GM12878 (cell line): ENCODE data around the gene SSTR4. TPM values are rescaled to one million over a fixed set of nuclear protein-coding genes. Genes with fewer than 3 reads are reported as not detected.

Experiments
- ATAC-seq: fragments of 200-7000 bp; cut with Tn5 transposase; 3 replicates; pipeline ENCODE4 v1.9.1; 2020; ENCODE audit warnings: mild to moderate bottlenecking, moderate library complexity
- BruUV-seq: library from RNA; stranded (reverse); fragments of 400-500 nt; replicated peaks from 2 replicates; lab custom pipeline; 2021; lab: Mats Ljungman, UMichigan
- CTCF ChIA-PET: fragments of 300-600 bp; sonication (Branson Sonifier 250); formaldehyde crosslinking; extraction: SDS; loops from one replicate; lab custom pipeline; 2021; ENCODE audit warnings: inconsistent platforms; lab: Yijun Ruan, JAX
- POLR2A ChIA-PET: fragments of 350-600 bp; formaldehyde crosslinking; extraction: SDS; loops from one replicate; lab custom pipeline; 2021; ENCODE audit warnings: inconsistent platforms; lab: Charles Lee
- RAD21 ChIA-PET: fragments of 300-600 bp; sonication (Branson Sonifier 250); formaldehyde crosslinking; loops from one replicate; lab custom pipeline; 2023; ENCODE audit warnings: antibody characterized with exemption; ENCODE audit not compliant: unreplicated experiment; lab: Charles Lee
- SMC1A ChIA-PET: fragments of 300-600 bp; sonication (Branson Sonifier 250); formaldehyde crosslinking; loops from one replicate; lab custom pipeline; 2023; ENCODE audit not compliant: unreplicated experiment, uncharacterized antibody; lab: Charles Lee
- DNase-seq: peaks from one replicate; pipeline ENCODE4 v3.0.0-alpha.2; 2011; ENCODE audit warnings: low read depth, low spot score
- FAIRE-seq: peaks from 3 replicates; lab custom pipeline; 2011; peaks lifted over from hg19 to GRCh38; lab: Jason Lieb, UNC
- H2AFZ ChIP-seq: 2 replicates; pipeline ENCODE4 v1.6.0; 2011; ENCODE audit warnings: low read depth, low read length, control low read depth; ENCODE audit not compliant: control insufficient read depth
- H3K27ac ChIP-seq: 2 replicates; pipeline ENCODE4 v1.5.1; 2011; ENCODE audit warnings: control low read depth; ENCODE audit not compliant: control insufficient read depth, insufficient read depth
- H3K27me3 ChIP-seq, 2 experiments: replicated peaks in 1 of 2; 2 replicates each; pipeline versions ENCODE4 v1.6.0 to v1.6.1; 2011; ENCODE audit warnings: low read length in 1 of 2; ENCODE audit not compliant: control insufficient read depth in 2 of 2, insufficient read depth in 2 of 2
- H3K36me3 ChIP-seq, 2 experiments: 2 replicates each; pipeline ENCODE4 v1.5.1; 2011; ENCODE audit warnings: low read length in 1 of 2; ENCODE audit not compliant: control insufficient read depth in 2 of 2, insufficient read depth in 2 of 2
- H3K4me1 ChIP-seq: 2 replicates; pipeline ENCODE4 v1.6.1; 2011; ENCODE audit warnings: mild to moderate bottlenecking, low read length, moderate library complexity, mixed read lengths; ENCODE audit not compliant: control insufficient read depth, insufficient read depth
- H3K4me2 ChIP-seq: 2 replicates; pipeline ENCODE4 v1.6.0; 2011; ENCODE audit warnings: control low read depth; ENCODE audit not compliant: control insufficient read depth, insufficient read depth
- H3K4me3 ChIP-seq: fragments of 200-600 bp; sonication (generic); 2 replicates; pipeline ENCODE4 v1.5.1; 2016
- H3K79me2 ChIP-seq: 2 replicates; pipeline ENCODE4 v1.6.0; 2011; ENCODE audit warnings: low read length; ENCODE audit not compliant: control insufficient read depth, insufficient read depth
- H3K9ac ChIP-seq: 2 replicates; pipeline ENCODE4 v1.8.0; 2011; ENCODE audit warnings: low read length, control low read depth, mixed read lengths; ENCODE audit not compliant: control insufficient read depth, insufficient read depth
- H3K9me3 ChIP-seq: replicated peaks from 3 replicates; pipeline ENCODE4 v1.5.1; 2011; ENCODE audit warnings: mild to moderate bottlenecking, low read length; ENCODE audit not compliant: control insufficient read depth, insufficient read depth
- H4K20me1 ChIP-seq: 2 replicates; pipeline ENCODE4 v1.6.0; 2011; ENCODE audit not compliant: control insufficient read depth, insufficient read depth
- CBX3 ChIP-seq: fragments of 200-600 bp; sonication (generic); IDR thresholded peaks from 2 replicates; pipeline ENCODE4 v1.6.1; 2016; ENCODE audit warnings: low read depth, borderline replicate concordance
- JUNB ChIP-seq: IDR thresholded peaks from 2 replicates; pipeline ENCODE4 v1.6.1; 2016; ENCODE audit warnings: antibody characterized with exemption, mild to moderate bottlenecking
- MEF2A ChIP-seq: IDR thresholded peaks from 2 replicates; pipeline ENCODE4 v1.6.1; 2011; ENCODE audit warnings: low read depth, mild to moderate bottlenecking, low read length, moderate library complexity; ENCODE audit not compliant: insufficient read depth
- NFYA ChIP-seq: IDR thresholded peaks from 2 replicates; pipeline ENCODE4 v1.6.1; 2011; ENCODE audit warnings: low read depth, mild to moderate bottlenecking, low read length, improper control_type of control experiment, borderline replicate concordance
- PAX8 ChIP-seq: fragments of 450-650 bp; IDR thresholded peaks from 2 replicates; pipeline ENCODE4 v1.6.1; 2017; ENCODE audit warnings: mild to moderate bottlenecking, moderate library complexity
- RAD51 ChIP-seq: fragments of 450-650 bp; IDR thresholded peaks from 2 replicates; pipeline ENCODE4 v1.6.1; 2016; ENCODE audit warnings: moderate library complexity, mild to moderate bottlenecking, inconsistent platforms
- ZNF384 ChIP-seq: IDR thresholded peaks from 2 replicates; pipeline ENCODE4 v1.6.1; 2012; ENCODE audit warnings: low read depth, mild to moderate bottlenecking, low read length, improper control_type of control experiment, borderline replicate concordance
- ZZZ3 ChIP-seq: IDR thresholded peaks from 2 replicates; pipeline ENCODE4 v1.6.1; 2011; ENCODE audit warnings: low read depth; ENCODE audit not compliant: control insufficient read depth, insufficient read length
- WGBS: methylation state at CpG from one replicate; pipeline ENCODE4 v1.1.6; 2016; ENCODE audit warnings: low lambda C conversion rate; ENCODE audit not compliant: insufficient replicate concordance, insufficient coverage; ENCODE audit errors: missing lambda C conversion rate; 5-methylcytosine and 5-hydroxymethylcytosine counted together
- in situ Hi-C: fragments of 300-500 bp; cut with MboI; formaldehyde crosslinking; loops from 9 replicates; pipeline ENCODE4 v1.14.3; 2018; ENCODE audit warnings: mixed read lengths
- intact Hi-C: fragments of 100-400 bp; cut with micrococcal nuclease; formaldehyde crosslinking; loops from one replicate; pipeline ENCODE4 v1.14.2; 2022; ENCODE audit not compliant: unreplicated experiment
- polyA plus RNA-seq, 11 experiments: library from polyadenylated mRNA; depleted of rRNA in 4 of 11; unstranded in 6 of 11; stranded (reverse) in 5 of 11; fragments of >200 nt; fragmentation: Nextera tagmentation in 4 of 11; fragmentation: Illumina TruSeq in 1 of 11; extraction: Ambion mirVana in 4 of 11; extraction: Trizol in 1 of 11; gene quantifications; 1 replicate in 1 of 11; 2 replicates in 10 of 11; pipeline versions ENCODE4 v1.2.1 to v1.2.3, GENCODE V29; 2011 to 2016; ENCODE audit warnings: inconsistent platforms in 2 of 11, missing spikeins in 2 of 11, low read depth in 1 of 11
- total RNA-seq, 4 experiments: library from RNA; depleted of rRNA in 3 of 4; stranded (reverse); fragments of >200 nt in 3 of 4; fragmentation: Illumina TruSeq in 1 of 4; extraction: Trizol in 1 of 4; gene quantifications; 2 replicates each; pipeline versions ENCODE4 v1.2.1 to v1.2.3, GENCODE V29; 2013 to 2021
- TF ChIP-seq, protein P1 (sequence below): fragments of 450-650 bp; IDR thresholded peaks from 2 replicates; pipeline ENCODE4 v1.6.1; 2017; ENCODE audit warnings: mild to moderate bottlenecking, low read depth, inconsistent platforms; ENCODE audit not compliant: poor library complexity, severe bottlenecking
- TF ChIP-seq, protein P2 (sequence below): IDR thresholded peaks from 2 replicates; pipeline ENCODE4 v1.6.1; 2011; ENCODE audit warnings: borderline replicate concordance, low read depth, mild to moderate bottlenecking, moderate library complexity, low read length; ENCODE audit not compliant: insufficient read depth, poor library complexity, severe bottlenecking

SSTR4 gene
- total and polyA plus RNA-seq, 10 of the 15 experiments (the other 5 are each of a cell fraction or from before 2014, with no cell fraction given), result not detected

DNA sequence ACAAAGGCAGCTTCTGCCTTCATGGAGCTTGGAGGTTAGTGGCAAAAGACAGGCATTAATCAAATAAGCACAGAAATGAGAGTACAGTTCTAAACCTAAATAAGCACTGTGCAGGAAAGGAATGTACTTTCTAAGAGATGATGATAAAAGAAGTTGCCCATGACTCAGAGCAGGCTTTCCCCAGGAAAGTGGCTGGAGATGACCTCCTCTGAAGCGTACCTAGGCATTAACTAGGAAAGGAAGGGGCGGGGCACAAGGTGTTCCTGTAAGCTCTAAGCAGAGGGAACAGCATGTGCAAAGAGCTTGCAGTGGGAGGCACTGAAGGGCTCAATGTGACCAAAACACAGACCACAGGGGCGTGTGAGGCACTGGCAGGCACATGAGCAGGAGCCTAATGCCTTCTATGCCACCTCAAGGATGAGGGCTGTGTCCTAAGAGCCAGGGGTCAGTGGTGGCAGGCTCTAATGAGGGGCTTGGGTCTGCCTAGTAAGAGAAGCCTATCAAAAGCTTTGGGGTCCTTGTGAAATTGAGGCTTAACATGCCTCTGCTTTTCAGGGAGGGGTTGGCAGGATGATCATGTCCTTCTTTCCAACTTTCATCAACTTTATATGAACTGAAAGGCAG is 4.9 kb downstream of the SSTR4 start:
- no TSS peak for BruUV-seq
- intact Hi-C loops, result no loop called here
- 0% methylated on average over 3 of the region's 3 CpGs for WGBS

DNA sequence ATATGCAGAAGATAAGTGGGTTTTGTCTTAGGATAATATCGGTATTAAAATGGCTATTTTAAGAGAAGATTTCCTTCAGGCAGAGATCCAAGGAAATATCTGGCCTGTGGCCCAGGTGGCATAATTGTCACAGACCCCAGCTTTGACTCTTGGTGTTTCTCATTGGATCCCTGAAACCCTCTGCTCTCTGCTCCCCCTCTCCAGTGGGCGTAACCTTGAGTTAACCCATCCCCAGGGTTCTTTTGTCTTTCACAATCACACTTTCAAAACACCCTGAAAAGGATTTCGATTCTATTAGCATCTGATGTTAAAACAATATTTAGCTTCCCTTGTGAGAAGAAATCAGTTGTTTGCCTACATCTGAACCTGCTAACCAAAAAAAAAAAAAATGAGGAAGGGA is 7.2 kb downstream of the SSTR4 start:
- ChIA-PET RAD21 (no interaction called here), SMC1A (interaction anchor here (0.8 kb wide), 1 partner anchor 148 kb away, joined by 3 read pairs; no protein-coding TSS in a partner anchor), POLR2A (no interaction called here), CTCF (interaction anchor here (0.7 to 1.5 kb wide), 3 partner anchors 159 to 204 kb away, joined by 3 to 6 read pairs (median 4); no protein-coding TSS in a partner anchor)
- BruUV-seq, result no TSS peak
- Histone ChIP-seq H3K9ac (no peak overlapping the region), H3K79me2 (no peaks in the 10 kb centered on the region), H3K9me3 (no peaks in the 10 kb centered on the region), H3K4me1 (no peaks in the 10 kb centered on the region), H3K4me3 (no peak overlapping the region), H4K20me1 (no peaks in the 10 kb centered on the region), H2AFZ (no peak overlapping the region), H3K36me3 (no peaks in the 10 kb centered on the region), H3K4me2 (no peak overlapping the region), H3K27me3 (peaks cover 0 to 3% of the 10 kb centered on the region in 2 experiments; a peak in 2 of 4 replicates), H3K27ac (no peak overlapping the region)
- no peak for ATAC-seq
- no peak for TF ChIP-seq JUNB
- TF ChIP-seq, protein P1, sequence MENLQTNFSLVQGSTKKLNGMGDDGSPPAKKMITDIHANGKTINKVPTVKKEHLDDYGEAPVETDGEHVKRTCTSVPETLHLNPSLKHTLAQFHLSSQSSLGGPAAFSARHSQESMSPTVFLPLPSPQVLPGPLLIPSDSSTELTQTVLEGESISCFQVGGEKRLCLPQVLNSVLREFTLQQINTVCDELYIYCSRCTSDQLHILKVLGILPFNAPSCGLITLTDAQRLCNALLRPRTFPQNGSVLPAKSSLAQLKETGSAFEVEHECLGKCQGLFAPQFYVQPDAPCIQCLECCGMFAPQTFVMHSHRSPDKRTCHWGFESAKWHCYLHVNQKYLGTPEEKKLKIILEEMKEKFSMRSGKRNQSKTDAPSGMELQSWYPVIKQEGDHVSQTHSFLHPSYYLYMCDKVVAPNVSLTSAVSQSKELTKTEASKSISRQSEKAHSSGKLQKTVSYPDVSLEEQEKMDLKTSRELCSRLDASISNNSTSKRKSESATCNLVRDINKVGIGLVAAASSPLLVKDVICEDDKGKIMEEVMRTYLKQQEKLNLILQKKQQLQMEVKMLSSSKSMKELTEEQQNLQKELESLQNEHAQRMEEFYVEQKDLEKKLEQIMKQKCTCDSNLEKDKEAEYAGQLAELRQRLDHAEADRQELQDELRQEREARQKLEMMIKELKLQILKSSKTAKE, result no peak
- no peak for TF ChIP-seq CBX3
- TF ChIP-seq, protein P2, sequence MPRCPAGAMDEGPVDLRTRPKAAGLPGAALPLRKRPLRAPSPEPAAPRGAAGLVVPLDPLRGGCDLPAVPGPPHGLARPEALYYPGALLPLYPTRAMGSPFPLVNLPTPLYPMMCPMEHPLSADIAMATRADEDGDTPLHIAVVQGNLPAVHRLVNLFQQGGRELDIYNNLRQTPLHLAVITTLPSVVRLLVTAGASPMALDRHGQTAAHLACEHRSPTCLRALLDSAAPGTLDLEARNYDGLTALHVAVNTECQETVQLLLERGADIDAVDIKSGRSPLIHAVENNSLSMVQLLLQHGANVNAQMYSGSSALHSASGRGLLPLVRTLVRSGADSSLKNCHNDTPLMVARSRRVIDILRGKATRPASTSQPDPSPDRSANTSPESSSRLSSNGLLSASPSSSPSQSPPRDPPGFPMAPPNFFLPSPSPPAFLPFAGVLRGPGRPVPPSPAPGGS, result no peak
- TF ChIP-seq ZZZ3, result no peak
- TF ChIP-seq MEF2A, result no peak
- TF ChIP-seq NFYA, result no peak
- no peak for FAIRE-seq
- intact Hi-C loops, result no loop called here
- in situ Hi-C loops, result no loop called here
- 33% methylated on average over 3 of the region's 3 CpGs for WGBS
- no peak for DNase-seq

More for the DNA sequence above, 4.9 kb downstream of the SSTR4 start:
- ATAC-seq (no peak), FAIRE-seq (no peak), DNase-seq (no peak)
- Histone ChIP-seq H3K9me3 (no peaks in the 10 kb centered on the region), H3K4me3 (no peak overlapping the region), H2AFZ (no peak overlapping the region), H3K27me3 (peaks cover 0 to 3% of the 10 kb centered on the region in 2 experiments; a peak in 1 of 4 replicates), H3K79me2 (no peaks in the 10 kb centered on the region), H3K4me2 (no peak overlapping the region), H3K9ac (no peak overlapping the region), H4K20me1 (no peaks in the 10 kb centered on the region), H3K4me1 (no peaks in the 10 kb centered on the region), H3K36me3 (no peaks in the 10 kb centered on the region), H3K27ac (no peak overlapping the region)
- SMC1A ChIA-PET, result no interaction called here
- no peak for TF ChIP-seq RAD51
- TF ChIP-seq PAX8, result no peak
- no peak for TF ChIP-seq ZNF384
- RAD21 ChIA-PET, result no interaction called here
- POLR2A ChIA-PET, result no interaction called here
- in situ Hi-C loops, result no loop called here
- CTCF ChIA-PET, result no interaction called here
